Measurements from ENCODE around the gene RNF220. TPM values are rescaled to one million over a fixed set of nuclear protein-coding genes. Genes with fewer than 3 reads are reported as not detected.

The RNF220 gene
- total RNA-seq, 4 donors from 2014 or later: 45.8 to 169 (median 89.4) TPM

DNA sequence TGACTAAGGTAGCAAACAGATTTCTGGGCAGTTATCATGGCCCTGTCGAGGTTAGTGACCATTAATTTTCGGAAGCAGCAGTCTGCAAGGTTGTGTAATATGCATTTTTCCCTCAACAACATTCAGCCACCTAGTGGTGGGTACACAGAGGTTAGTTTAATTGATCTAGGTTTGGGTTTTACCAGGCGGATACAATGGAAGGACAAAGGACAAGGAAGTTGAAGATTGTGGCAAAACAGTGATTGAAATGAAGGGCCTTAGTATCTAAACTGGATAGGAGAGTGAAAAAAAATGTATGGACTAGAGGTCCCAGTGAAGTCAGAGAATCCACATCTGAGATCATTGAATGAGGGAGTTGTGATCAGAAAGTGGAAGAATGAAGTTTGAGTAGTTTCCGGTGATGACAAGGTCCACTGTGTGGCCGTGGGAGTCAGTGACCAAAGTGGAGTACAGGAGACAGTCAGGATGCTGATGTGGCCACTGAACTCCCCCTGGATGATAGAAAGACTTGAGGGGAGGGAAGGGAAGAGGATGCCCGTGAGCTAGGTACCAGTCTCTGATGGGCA, 272.2 kb downstream of the RNF220 start:
- no peak for TF ChIP-seq POLR2A (IDR thresholded peaks at IDR 0.05)
- no peak for TF ChIP-seq POLR2AphosphoS5 (IDR thresholded peaks at IDR 0.05)
- TF ChIP-seq EP300 (IDR thresholded peaks at IDR 0.05; ENCODE audit: low read depth): no peak
- TF ChIP-seq, protein P1, sequence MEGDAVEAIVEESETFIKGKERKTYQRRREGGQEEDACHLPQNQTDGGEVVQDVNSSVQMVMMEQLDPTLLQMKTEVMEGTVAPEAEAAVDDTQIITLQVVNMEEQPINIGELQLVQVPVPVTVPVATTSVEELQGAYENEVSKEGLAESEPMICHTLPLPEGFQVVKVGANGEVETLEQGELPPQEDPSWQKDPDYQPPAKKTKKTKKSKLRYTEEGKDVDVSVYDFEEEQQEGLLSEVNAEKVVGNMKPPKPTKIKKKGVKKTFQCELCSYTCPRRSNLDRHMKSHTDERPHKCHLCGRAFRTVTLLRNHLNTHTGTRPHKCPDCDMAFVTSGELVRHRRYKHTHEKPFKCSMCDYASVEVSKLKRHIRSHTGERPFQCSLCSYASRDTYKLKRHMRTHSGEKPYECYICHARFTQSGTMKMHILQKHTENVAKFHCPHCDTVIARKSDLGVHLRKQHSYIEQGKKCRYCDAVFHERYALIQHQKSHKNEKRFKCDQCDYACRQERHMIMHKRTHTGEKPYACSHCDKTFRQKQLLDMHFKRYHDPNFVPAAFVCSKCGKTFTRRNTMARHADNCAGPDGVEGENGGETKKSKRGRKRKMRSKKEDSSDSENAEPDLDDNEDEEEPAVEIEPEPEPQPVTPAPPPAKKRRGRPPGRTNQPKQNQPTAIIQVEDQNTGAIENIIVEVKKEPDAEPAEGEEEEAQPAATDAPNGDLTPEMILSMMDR (IDR thresholded peaks at IDR 0.05): peak; percentile 25 to 55 (median 30)
- peaks cover 20 to 43% (median 26%) of the 10 kb centered on the region in 4 donors for H3K4me1 ChIP-seq

DNA sequence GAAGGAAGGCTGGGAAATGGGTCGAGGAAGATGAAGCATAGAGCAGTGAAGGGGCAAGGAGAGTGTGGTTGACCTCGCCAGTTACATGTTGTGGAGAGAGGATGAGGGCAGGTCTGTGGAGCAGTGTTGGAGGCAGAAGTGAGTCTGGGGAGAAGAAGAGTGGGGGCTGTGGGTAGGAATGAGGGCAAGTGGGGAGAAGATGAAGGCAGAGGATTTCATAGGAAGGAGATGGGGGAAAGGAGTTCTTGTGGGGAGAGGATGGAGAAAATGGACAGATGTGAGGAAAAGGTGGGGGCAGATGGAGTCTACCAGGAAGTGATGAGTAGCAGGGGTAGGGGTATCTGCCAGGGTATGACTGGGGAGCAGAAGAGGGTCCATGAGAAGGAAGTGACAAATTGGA, 273.1 kb downstream of the RNF220 start:
- no peak overlapping the region for H3K4me3 ChIP-seq
- H3K9me3 ChIP-seq: no peaks in the 10 kb centered on the region
- H3K36me3 ChIP-seq: no peaks in the 10 kb centered on the region
- intact Hi-C loops (cut with DNase I; ENCODE audit: low total_unique reads): no loop called here
- no peaks in the 10 kb centered on the region for H3K27me3 ChIP-seq
- WGBS, 2 donors (ENCODE audit: low coverage in 1 of 2): 80 to 93% methylated on average over 1 to 2 of the region's 2 CpGs
- in situ Hi-C loops (cut with MboI; ENCODE audit: low pct_ligation_motif_present in 1 of 4, low pct_unique_long_range_greater_than_20kb in 1 of 4, low sequenced_read_pairs in 3 of 4): no loop called here
- DNase-seq: no peak
- H3K27ac ChIP-seq: peak overlapping the region in 1 of 4 donors; percentile 95
- peaks cover 16 to 34% (median 21%) of the 10 kb centered on the region in 4 donors for H3K4me1 ChIP-seq
- TF ChIP-seq POLR2AphosphoS5 (IDR thresholded peaks at IDR 0.05) (no peak), POLR2A (IDR thresholded peaks at IDR 0.05) (no peak), EP300 (IDR thresholded peaks at IDR 0.05; ENCODE audit: low read depth) (no peak)
- TF ChIP-seq, protein P1 (IDR thresholded peaks at IDR 0.05): no peak

More for the DNA sequence above, 272.2 kb downstream of the RNF220 start:
- in situ Hi-C loops (cut with MboI; ENCODE audit: low pct_ligation_motif_present in 1 of 4, low pct_unique_long_range_greater_than_20kb in 1 of 4, low sequenced_read_pairs in 3 of 4): no loop called here
- H3K9me3 ChIP-seq: no peaks in the 10 kb centered on the region
- intact Hi-C loops (cut with DNase I; ENCODE audit: low total_unique reads): no loop called here
- no peaks in the 10 kb centered on the region for H3K36me3 ChIP-seq
- H3K4me3 ChIP-seq: no peak overlapping the region
- no peaks in the 10 kb centered on the region for H3K27me3 ChIP-seq
- DNase-seq: no peak
- WGBS, 2 donors (ENCODE audit: low coverage in 1 of 2): 66 to 74% methylated on average over 4 to 6 of the region's 6 CpGs
- peak overlapping the region; percentile 94 to 96 (median 96) for H3K27ac ChIP-seq

DNA sequence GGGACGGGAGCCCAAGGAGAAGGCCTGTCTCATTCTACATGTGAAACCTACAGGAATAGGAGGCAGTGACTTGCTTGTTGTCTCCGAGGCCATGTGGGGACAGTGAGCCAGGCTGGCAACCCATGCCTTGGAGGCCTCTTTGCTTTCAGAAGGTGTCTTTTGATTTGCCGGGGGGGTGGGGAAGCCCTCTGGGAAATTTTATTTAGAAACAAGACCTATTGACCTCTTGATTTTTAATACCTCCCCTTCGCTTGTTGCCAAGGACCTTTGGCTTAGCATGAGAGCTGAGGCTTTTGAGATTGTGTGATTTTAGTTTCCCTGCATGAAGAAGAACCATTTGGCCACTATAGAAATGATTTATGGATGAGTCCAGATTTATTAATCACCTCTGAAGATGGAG, 273.6 kb downstream of the RNF220 start:
- Histone ChIP-seq H3K27ac (no peak overlapping the region), H3K36me3 (no peaks in the 10 kb centered on the region), H3K4me1 (peaks cover 11 to 29% (median 17%) of the 10 kb centered on the region in 4 donors), H3K27me3 (no peaks in the 10 kb centered on the region), H3K9me3 (no peaks in the 10 kb centered on the region), H3K4me3 (no peak overlapping the region)
- no peak for DNase-seq
- intact Hi-C loops (cut with DNase I; ENCODE audit: low total_unique reads) (no loop called here), in situ Hi-C loops (cut with MboI; ENCODE audit: low pct_ligation_motif_present in 1 of 4, low pct_unique_long_range_greater_than_20kb in 1 of 4, low sequenced_read_pairs in 3 of 4) (no loop called here)
- no peak for TF ChIP-seq POLR2A (IDR thresholded peaks at IDR 0.05)
- no peak for TF ChIP-seq EP300 (IDR thresholded peaks at IDR 0.05; ENCODE audit: low read depth)
- TF ChIP-seq, protein P1 (IDR thresholded peaks at IDR 0.05): no peak
- no peak for TF ChIP-seq POLR2AphosphoS5 (IDR thresholded peaks at IDR 0.05)
- 91 to 92% methylated on average over 2 to 4 of the region's 4 CpGs for WGBS, 2 donors (ENCODE audit: low coverage in 1 of 2)

DNA sequence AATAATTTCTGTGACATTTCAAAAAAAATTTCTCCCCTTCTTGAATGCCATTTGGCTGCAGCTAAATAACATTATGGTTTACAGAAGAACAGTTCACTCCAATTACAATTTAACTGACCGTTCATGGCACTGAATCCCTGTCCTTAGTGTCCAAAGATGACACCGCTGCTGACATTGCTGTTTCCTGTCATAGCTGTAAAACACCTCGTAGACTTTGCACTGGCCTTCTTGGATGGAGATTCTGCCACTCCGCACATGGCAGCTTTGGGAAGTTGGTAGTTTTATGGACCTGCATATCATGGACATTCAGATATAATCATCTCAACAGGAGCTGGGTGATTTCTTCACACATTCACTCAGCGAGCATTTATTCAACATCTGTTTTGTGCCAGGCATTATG, 274.4 kb downstream of the RNF220 start:
- H3K27ac ChIP-seq: no peak overlapping the region
- H3K9me3 ChIP-seq: no peaks in the 10 kb centered on the region
- TF ChIP-seq EP300 (IDR thresholded peaks at IDR 0.05; ENCODE audit: low read depth) (no peak), POLR2AphosphoS5 (IDR thresholded peaks at IDR 0.05) (no peak), POLR2A (IDR thresholded peaks at IDR 0.05) (no peak)
- TF ChIP-seq, protein P1 (IDR thresholded peaks at IDR 0.05): no peak
- intact Hi-C loops (cut with DNase I; ENCODE audit: low total_unique reads): no loop called here
- H3K36me3 ChIP-seq: no peaks in the 10 kb centered on the region
- no peaks in the 10 kb centered on the region for H3K27me3 ChIP-seq
- WGBS, 2 donors (ENCODE audit: low coverage in 1 of 2): 88 to 90% methylated on average over 4 to 5 of the region's 5 CpGs
- H3K4me3 ChIP-seq: no peak overlapping the region
- in situ Hi-C loops (cut with MboI; ENCODE audit: low pct_ligation_motif_present in 1 of 4, low pct_unique_long_range_greater_than_20kb in 1 of 4, low sequenced_read_pairs in 3 of 4): no loop called here
- H3K4me1 ChIP-seq: peaks cover 11 to 29% (median 17%) of the 10 kb centered on the region in 4 donors
- DNase-seq: no peak
